H1 (cell line): ENCODE results near the gene PIMREG. TPM values are rescaled to one million over a fixed set of nuclear protein-coding genes. Genes with fewer than 3 reads are reported as not detected.

Experiments used
- CTCF ChIA-PET: fragments of 300-600 bp; sonication (Branson Sonifier 250); formaldehyde crosslinking; loops from one replicate; lab custom pipeline; 2021; ENCODE audit not compliant: partially characterized antibody; lab: Charles Lee
- POLR2A ChIA-PET: fragments of 300-600 bp; sonication (Branson Sonifier 250); formaldehyde crosslinking; loops from one replicate; lab custom pipeline; 2021; ENCODE audit warnings: inconsistent platforms; ENCODE audit not compliant: partially characterized antibody; lab: Charles Lee
- DNase-seq, 2 experiments: peaks; one replicate each; pipeline versions ENCODE4 v3.0.0 to v3.0.0-alpha.2; 2010 to 2022; ENCODE audit warnings: low spot score in 2 of 2, low read depth in 1 of 2, mixed read lengths in 1 of 2
- FAIRE-seq: peaks from 2 replicates; lab custom pipeline; 2011; peaks lifted over from hg19 to GRCh38; lab: Jason Lieb, UNC
- H2AFZ ChIP-seq: 2 replicates; pipeline ENCODE4 v1.8.1; 2012; ENCODE audit warnings: low read length, inconsistent platforms
- H2AK5ac ChIP-seq: 2 replicates; pipeline ENCODE4 v1.6.1; 2013; ENCODE audit warnings: low read depth, low read length
- H2BK120ac ChIP-seq: replicated peaks from 2 replicates; pipeline ENCODE3; 2013; ENCODE audit warnings: low read depth, low read length, inconsistent platforms
- H2BK12ac ChIP-seq: 2 replicates; pipeline ENCODE4 v1.6.1; 2013; ENCODE audit warnings: low read depth, low read length
- H2BK15ac ChIP-seq: 2 replicates; pipeline ENCODE4 v1.6.1; 2013; ENCODE audit warnings: low read length
- H2BK20ac ChIP-seq: 2 replicates; pipeline ENCODE4 v1.6.1; 2013; ENCODE audit warnings: low read length
- H2BK5ac ChIP-seq: 2 replicates; pipeline ENCODE4 v1.6.1; 2013; ENCODE audit warnings: low read depth, low read length
- H3K14ac ChIP-seq: 2 replicates; pipeline ENCODE4 v1.6.1; 2013; ENCODE audit warnings: inconsistent platforms; ENCODE audit not compliant: insufficient read length
- H3K18ac ChIP-seq: 2 replicates; pipeline ENCODE4 v1.6.1; 2013; ENCODE audit warnings: low read length; ENCODE audit errors: extremely low read depth
- H3K23ac ChIP-seq: 2 replicates; pipeline ENCODE4 v1.6.1; 2013; ENCODE audit warnings: inconsistent platforms; ENCODE audit not compliant: insufficient read length
- H3K23me2 ChIP-seq: 2 replicates; pipeline ENCODE4 v1.6.1; 2013; ENCODE audit warnings: low read depth, low read length
- H3K27ac ChIP-seq: 2 replicates; pipeline ENCODE4 v1.6.1; 2011; ENCODE audit warnings: low read depth, low read length, inconsistent platforms
- H3K27me3 ChIP-seq, 4 experiments: replicated peaks in 1 of 4; 1 replicate in 1 of 4; 2 replicates in 3 of 4; pipeline versions ENCODE4 v1.6.1 to v1.8.1; 2011 to 2013; ENCODE audit warnings: low read length in 3 of 4, mild to moderate bottlenecking in 3 of 4, inconsistent platforms in 2 of 4, mixed read lengths in 2 of 4, moderate library complexity in 1 of 4; ENCODE audit not compliant: control insufficient read depth in 3 of 4, insufficient read depth in 3 of 4; ENCODE audit errors: extremely low read depth in 1 of 4
- H3K36me3 ChIP-seq, 4 experiments: 2 replicates each; pipeline versions ENCODE4 v1.6.1 to v1.8.1; 2011 to 2013; ENCODE audit warnings: mild to moderate bottlenecking in 4 of 4, low read length in 3 of 4, moderate library complexity in 2 of 4, control low read depth in 1 of 4, inconsistent platforms in 1 of 4; ENCODE audit not compliant: insufficient read depth in 4 of 4, control insufficient read depth in 2 of 4
- H3K4ac ChIP-seq: replicated peaks from 2 replicates; pipeline ENCODE3; 2013; ENCODE audit warnings: low read length, low read depth, mixed read lengths, inconsistent platforms; ENCODE audit not compliant: insufficient read length
- H3K4me1 ChIP-seq, 4 experiments: replicated peaks in 1 of 4; 1 replicate in 1 of 4; 2 replicates in 3 of 4; pipeline versions ENCODE4 v1.6.1 to v1.8.1; 2011 to 2013; ENCODE audit warnings: low read length in 3 of 4, inconsistent platforms in 2 of 4, mixed read lengths in 1 of 4; ENCODE audit not compliant: insufficient read depth in 4 of 4, control insufficient read depth in 3 of 4
- H3K4me2 ChIP-seq, 2 experiments: 2 replicates each; pipeline versions ENCODE4 v1.6.1 to v1.8.1; 2011 to 2013; ENCODE audit warnings: low read depth in 2 of 2, low read length in 2 of 2, control low read depth in 1 of 2, inconsistent platforms in 1 of 2, mild to moderate bottlenecking in 1 of 2; ENCODE audit not compliant: insufficient read depth in 1 of 2
- H3K4me3 ChIP-seq, 4 experiments: fragments of 200-600, 300-600 bp in 1 of 4; sonication (generic), shearing (Covaris generic), sonication (Bioruptor Twin) in 1 of 4; 2 replicates each; pipeline versions ENCODE4 v1.5.1 to v1.8.1; 2011 to 2016; ENCODE audit warnings: low read length in 4 of 4, low read depth in 3 of 4, control low read depth in 2 of 4, inconsistent platforms in 2 of 4, mild to moderate bottlenecking in 2 of 4, mixed read lengths in 1 of 4, moderate library complexity in 1 of 4; ENCODE audit not compliant: insufficient read depth in 2 of 4; ENCODE audit errors: extremely low read depth in 1 of 4
- H3K56ac ChIP-seq: replicated peaks from 2 replicates; pipeline ENCODE3; 2013; ENCODE audit warnings: low read depth, mild to moderate bottlenecking, mixed read lengths, low read length, inconsistent platforms; ENCODE audit not compliant: insufficient read length
- H3K79me1 ChIP-seq: 2 replicates; pipeline ENCODE4 v1.6.1; 2013; ENCODE audit warnings: low read depth, low read length, control low read depth
- H3K79me2 ChIP-seq, 2 experiments: 2 replicates each; pipeline versions ENCODE4 v1.6.1 to v1.8.1; 2012 to 2013; ENCODE audit warnings: low read length in 2 of 2, mild to moderate bottlenecking in 2 of 2, inconsistent platforms in 1 of 2; ENCODE audit not compliant: insufficient read depth in 2 of 2, control insufficient read depth in 1 of 2
- H3K9ac ChIP-seq, 4 experiments: replicated peaks in 1 of 4; 1 replicate in 1 of 4; 2 replicates in 3 of 4; pipeline versions ENCODE4 v1.6.1 to v1.8.1; 2011 to 2013; ENCODE audit warnings: low read depth in 3 of 4, low read length in 3 of 4, control low read depth in 2 of 4, mild to moderate bottlenecking in 2 of 4, moderate library complexity in 2 of 4, inconsistent platforms in 1 of 4; ENCODE audit errors: extremely low read depth in 1 of 4
- H3K9me3 ChIP-seq, 2 experiments: 2 replicates each; pipeline versions ENCODE4 v1.6.1 to v1.8.1; 2012 to 2013; ENCODE audit warnings: mild to moderate bottlenecking in 2 of 2, moderate library complexity in 2 of 2, control low read depth in 1 of 2, inconsistent platforms in 1 of 2, low read depth in 1 of 2, low read length in 1 of 2, mixed read lengths in 1 of 2; ENCODE audit not compliant: insufficient read depth in 2 of 2
- H4K20me1 ChIP-seq, 2 experiments: replicated peaks in 1 of 2; 2 replicates each; pipeline versions ENCODE3 to v1.8.1; 2011 to 2013; ENCODE audit warnings: inconsistent platforms in 2 of 2, low read length in 2 of 2, mild to moderate bottlenecking in 1 of 2; ENCODE audit not compliant: insufficient read depth in 2 of 2, control insufficient read depth in 1 of 2
- H4K5ac ChIP-seq: 2 replicates; pipeline ENCODE4 v1.6.1; 2013; ENCODE audit warnings: low read length, low read depth, mixed read lengths, inconsistent platforms; ENCODE audit not compliant: insufficient read length
- H4K8ac ChIP-seq: 2 replicates; pipeline ENCODE4 v1.8.0; 2013; ENCODE audit warnings: mild to moderate bottlenecking, moderate library complexity, low read length, inconsistent platforms; ENCODE audit not compliant: insufficient read depth; ENCODE audit errors: extremely low read depth
- H4K91ac ChIP-seq: replicated peaks from 2 replicates; pipeline ENCODE3; 2013; ENCODE audit warnings: low read length, mixed read lengths, inconsistent platforms; ENCODE audit not compliant: insufficient read length
- BACH1 ChIP-seq: IDR thresholded peaks from 2 replicates; pipeline ENCODE4 v1.6.1; 2012; ENCODE audit warnings: low read length, improper control_type of control experiment
- CBX8 ChIP-seq: fragments of 300-800, 300-1000 bp; sonication (generic); IDR thresholded peaks from 2 replicates; pipeline ENCODE4 v1.7.1; 2016; ENCODE audit warnings: low read depth, low read length, borderline replicate concordance
- CHD2 ChIP-seq: IDR thresholded peaks from 2 replicates; pipeline ENCODE4 v1.6.1; 2012; ENCODE audit warnings: low read length, improper control_type of control experiment
- GTF2F1 ChIP-seq: IDR thresholded peaks from 2 replicates; pipeline ENCODE4 v1.6.1; 2012; ENCODE audit warnings: low read depth, low read length, improper control_type of control experiment, borderline replicate concordance
- HDAC2 ChIP-seq, 2 experiments: fragments of 300-600 bp in 1 of 2; sonication (generic) in 1 of 2; IDR thresholded peaks; 2 replicates each; pipeline ENCODE4 v1.6.1; 2011 to 2012; ENCODE audit warnings: low read depth in 2 of 2, low read length in 2 of 2, mild to moderate bottlenecking in 2 of 2, moderate library complexity in 2 of 2, borderline replicate concordance in 1 of 2, inconsistent platforms in 1 of 2
- KDM1A ChIP-seq: fragments of 200-600, 300-600 bp; sonication (generic); IDR thresholded peaks from 2 replicates; pipeline ENCODE4 v1.7.1; 2016; ENCODE audit warnings: mild to moderate bottlenecking, low read length, borderline replicate concordance
- RFX5 ChIP-seq: IDR thresholded peaks from 2 replicates; pipeline ENCODE4 v1.6.1; 2011; ENCODE audit warnings: low read depth, low read length, improper control_type of control experiment, borderline replicate concordance
- SP1 ChIP-seq: IDR thresholded peaks from 2 replicates; pipeline ENCODE4 v1.6.1; 2011; ENCODE audit warnings: low read depth, low read length
- SP4 ChIP-seq: IDR thresholded peaks from 2 replicates; pipeline ENCODE4 v1.6.1; 2012; ENCODE audit warnings: low read length, inconsistent platforms
- YY1 ChIP-seq: IDR thresholded peaks from 2 replicates; pipeline ENCODE4 v1.6.1; 2011; ENCODE audit warnings: low read depth, mild to moderate bottlenecking, low read length
- WGBS, 2 experiments: shearing (Covaris generic) in 1 of 2; methylation state at CpG; one replicate each; pipeline versions ENCODE4 v1.1.6 to v1.1.7; 2013 to 2015; ENCODE audit warnings: low lambda C conversion rate in 2 of 2, mixed read lengths in 2 of 2, inconsistent platforms in 1 of 2, low coverage in 1 of 2, missing lambda C conversion rate in 1 of 2; ENCODE audit not compliant: insufficient replicate concordance in 2 of 2, insufficient coverage in 1 of 2, insufficient read length in 1 of 2; ENCODE audit errors: extremely low coverage in 1 of 2, missing lambda C conversion rate in 1 of 2; 5-methylcytosine and 5-hydroxymethylcytosine counted together
- polyA plus RNA-seq, 7 experiments: library from polyadenylated mRNA; depleted of rRNA in 3 of 7; stranded (reverse) in 5 of 7; unstranded in 2 of 7; fragments of >200 nt in 5 of 7; fragments of 200-250 nt in 2 of 7; gene quantifications; 1 replicate in 5 of 7; 2 replicates in 1 of 7; 4 replicates in 1 of 7; pipeline versions ENCODE4 v1.2.1 to v1.2.3, GENCODE V29; 2011 to 2013; ENCODE audit warnings: missing spikeins in 2 of 7, mixed read lengths in 2 of 7
- total RNA-seq: library from RNA; stranded (reverse); fragmentation: NEBNext Ultra II Directional; extraction: Animal tissue kit (Norgen Biotek cat#: 25700); gene quantifications from 2 replicates; pipeline ENCODE4 v1.2.1, GENCODE V29; 2021
- TF ChIP-seq, protein P1 (sequence below), 3 experiments: IDR thresholded peaks; 1 replicate in 2 of 3; 2 replicates in 1 of 3; pipeline versions ENCODE4 v1.5.1 to v1.6.1; 2011; ENCODE audit warnings: low read length in 3 of 3, mild to moderate bottlenecking in 3 of 3, inconsistent platforms in 2 of 3, low read depth in 1 of 3, moderate library complexity in 1 of 3; ENCODE audit not compliant: insufficient read depth in 1 of 3; ENCODE audit errors: control extremely low read depth in 1 of 3

PIMREG gene
- total and polyA plus RNA-seq, 2 of the 8 experiments (the other 6 are each of a cell fraction or from before 2014, with no cell fraction given) = 133 to 148 TPM

- no peak overlapping the region for H4K5ac ChIP-seq
- no peak overlapping the region for H2BK5ac ChIP-seq
- H3K4ac ChIP-seq = no peak overlapping the region
- no peaks in the 10 kb centered on the region for H3K27me3 ChIP-seq
- H3K79me1 ChIP-seq = no peaks in the 10 kb centered on the region
- H3K18ac ChIP-seq = 0 out of 2 replicates have a peak overlapping the region, but pooled peaks have one; percentile 24
- ChIA-PET POLR2A (no interaction called here), CTCF (interaction anchor here (0.6 to 6.9 kb wide), 17 partner anchors 10 to 832 kb away, joined by 3 to 60 read pairs (median 4); partner anchors contain the start of gene AIPL1)
- peaks cover 0 to 7% (median 5%) of the 10 kb centered on the region in 4 experiments; a peak in 4 of 7 replicates for H3K4me1 ChIP-seq
- H3K14ac ChIP-seq = no peak overlapping the region
- no peak overlapping the region for H3K9ac ChIP-seq
- no peak overlapping the region for H2BK12ac ChIP-seq
- H3K27ac ChIP-seq = no peak overlapping the region
- H4K8ac ChIP-seq = no peak overlapping the region
- H2BK20ac ChIP-seq = no peak overlapping the region
- DNase-seq = peak in 1 of 2 experiments; percentile 76
- no peaks in the 10 kb centered on the region for H3K23me2 ChIP-seq
- H2AFZ ChIP-seq = 0 out of 2 replicates have a peak overlapping the region, but pooled peaks have one; percentile 49
- no peaks in the 10 kb centered on the region for H3K9me3 ChIP-seq
- H2BK120ac ChIP-seq = no peak overlapping the region
- peak overlapping the region in 1 of 2 experiments; percentile 49; a peak in 3 of 4 replicates for H3K4me2 ChIP-seq
- H3K36me3 ChIP-seq = no peaks in the 10 kb centered on the region
- no peak overlapping the region for H3K56ac ChIP-seq
- no peak for FAIRE-seq
- H4K91ac ChIP-seq = no peak overlapping the region
- peak overlapping the region in 1 of 4 experiments; percentile 22; a peak in 1 of 8 replicates for H3K4me3 ChIP-seq
- H3K79me2 ChIP-seq = no peaks in the 10 kb centered on the region
- H3K23ac ChIP-seq = no peak overlapping the region
- WGBS, 2 experiments = 44% methylated on average over 13 of the region's 13 CpGs; no CpG with 5 or more reads in 1 of the 2 experiments
- no peak overlapping the region for H2AK5ac ChIP-seq
- H4K20me1 ChIP-seq = no peaks in the 10 kb centered on the region
- no peak overlapping the region; the same call in 1 of the 2 replicates for H2BK15ac ChIP-seq
- no peak for TF ChIP-seq KDM1A
- TF ChIP-seq BACH1 = no peak
- TF ChIP-seq, protein P1, sequence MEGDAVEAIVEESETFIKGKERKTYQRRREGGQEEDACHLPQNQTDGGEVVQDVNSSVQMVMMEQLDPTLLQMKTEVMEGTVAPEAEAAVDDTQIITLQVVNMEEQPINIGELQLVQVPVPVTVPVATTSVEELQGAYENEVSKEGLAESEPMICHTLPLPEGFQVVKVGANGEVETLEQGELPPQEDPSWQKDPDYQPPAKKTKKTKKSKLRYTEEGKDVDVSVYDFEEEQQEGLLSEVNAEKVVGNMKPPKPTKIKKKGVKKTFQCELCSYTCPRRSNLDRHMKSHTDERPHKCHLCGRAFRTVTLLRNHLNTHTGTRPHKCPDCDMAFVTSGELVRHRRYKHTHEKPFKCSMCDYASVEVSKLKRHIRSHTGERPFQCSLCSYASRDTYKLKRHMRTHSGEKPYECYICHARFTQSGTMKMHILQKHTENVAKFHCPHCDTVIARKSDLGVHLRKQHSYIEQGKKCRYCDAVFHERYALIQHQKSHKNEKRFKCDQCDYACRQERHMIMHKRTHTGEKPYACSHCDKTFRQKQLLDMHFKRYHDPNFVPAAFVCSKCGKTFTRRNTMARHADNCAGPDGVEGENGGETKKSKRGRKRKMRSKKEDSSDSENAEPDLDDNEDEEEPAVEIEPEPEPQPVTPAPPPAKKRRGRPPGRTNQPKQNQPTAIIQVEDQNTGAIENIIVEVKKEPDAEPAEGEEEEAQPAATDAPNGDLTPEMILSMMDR (IDR thresholded peaks at IDR 0.05; ENCODE audit: control extremely low read depth in 1 of 3, insufficient read depth in 1 of 3, low read depth in 1 of 3, low read length in 3 of 3) = peak; percentile 57 to 79 (median 62)
- TF ChIP-seq SP4 = no peak
- no peak for TF ChIP-seq GTF2F1
- TF ChIP-seq HDAC2 (IDR thresholded peaks at IDR 0.05; ENCODE audit: borderline replicate concordance in 1 of 2, low read depth in 2 of 2, low read length in 2 of 2) = no peak
- TF ChIP-seq RFX5 = no peak
- TF ChIP-seq CHD2 = no peak
- TF ChIP-seq YY1 = peak; percentile 65; the same call in 1 of the 2 replicates
- peak; percentile 71; the same call in 1 of the 2 replicates for TF ChIP-seq SP1
- no peak for TF ChIP-seq CBX8
Observed at GRCh38 chr17:6420173-6420641, 24.0 kb upstream of the PIMREG start.
